ENCODE measurements around the gene CASP3. TPM values are rescaled to one million over a fixed set of nuclear protein-coding genes. Genes with fewer than 3 reads are reported as not detected.

The CASP3 gene
- total and polyA plus RNA-seq, 9 of the 15 experiments (the other 6 are each of a cell fraction or from before 2014, with no cell fraction given): 17.6 to 40.1 (median 31.8) TPM

DNA sequence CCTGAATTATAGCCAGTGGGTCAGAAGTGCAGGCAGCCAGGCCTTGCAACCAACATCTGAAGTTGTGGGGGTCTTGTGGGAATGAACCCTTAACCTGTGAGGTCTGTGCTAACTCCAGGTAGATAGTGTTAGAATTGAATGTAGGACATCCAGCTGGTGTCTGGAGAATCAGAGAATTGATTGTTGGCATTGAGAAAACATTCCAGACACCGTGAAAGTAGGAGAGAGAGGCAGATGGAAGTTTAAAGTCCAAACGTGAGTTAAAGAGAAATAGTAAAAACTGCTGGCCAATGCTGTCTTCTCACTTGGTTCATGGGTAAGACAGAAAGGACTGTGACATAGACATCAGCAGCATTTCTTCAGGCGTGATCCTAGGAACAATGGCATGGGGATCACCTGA, 27.7 kb downstream of the CASP3 start (continued):
- TF ChIP-seq, protein P1, sequence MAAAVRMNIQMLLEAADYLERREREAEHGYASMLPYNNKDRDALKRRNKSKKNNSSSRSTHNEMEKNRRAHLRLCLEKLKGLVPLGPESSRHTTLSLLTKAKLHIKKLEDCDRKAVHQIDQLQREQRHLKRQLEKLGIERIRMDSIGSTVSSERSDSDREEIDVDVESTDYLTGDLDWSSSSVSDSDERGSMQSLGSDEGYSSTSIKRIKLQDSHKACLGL (CRISPR knock-in tag; IDR thresholded peaks at IDR 0.05; ENCODE audit: borderline replicate concordance, poor library complexity, severe bottlenecking): no peak
- TF ChIP-seq, protein P2, sequence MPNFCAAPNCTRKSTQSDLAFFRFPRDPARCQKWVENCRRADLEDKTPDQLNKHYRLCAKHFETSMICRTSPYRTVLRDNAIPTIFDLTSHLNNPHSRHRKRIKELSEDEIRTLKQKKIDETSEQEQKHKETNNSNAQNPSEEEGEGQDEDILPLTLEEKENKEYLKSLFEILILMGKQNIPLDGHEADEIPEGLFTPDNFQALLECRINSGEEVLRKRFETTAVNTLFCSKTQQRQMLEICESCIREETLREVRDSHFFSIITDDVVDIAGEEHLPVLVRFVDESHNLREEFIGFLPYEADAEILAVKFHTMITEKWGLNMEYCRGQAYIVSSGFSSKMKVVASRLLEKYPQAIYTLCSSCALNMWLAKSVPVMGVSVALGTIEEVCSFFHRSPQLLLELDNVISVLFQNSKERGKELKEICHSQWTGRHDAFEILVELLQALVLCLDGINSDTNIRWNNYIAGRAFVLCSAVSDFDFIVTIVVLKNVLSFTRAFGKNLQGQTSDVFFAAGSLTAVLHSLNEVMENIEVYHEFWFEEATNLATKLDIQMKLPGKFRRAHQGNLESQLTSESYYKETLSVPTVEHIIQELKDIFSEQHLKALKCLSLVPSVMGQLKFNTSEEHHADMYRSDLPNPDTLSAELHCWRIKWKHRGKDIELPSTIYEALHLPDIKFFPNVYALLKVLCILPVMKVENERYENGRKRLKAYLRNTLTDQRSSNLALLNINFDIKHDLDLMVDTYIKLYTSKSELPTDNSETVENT (CRISPR knock-in tag; IDR thresholded peaks at IDR 0.05): no peak
- TF ChIP-seq ADNP (tag; IDR thresholded peaks at IDR 0.05): no peak
- TF ChIP-seq, protein P3, sequence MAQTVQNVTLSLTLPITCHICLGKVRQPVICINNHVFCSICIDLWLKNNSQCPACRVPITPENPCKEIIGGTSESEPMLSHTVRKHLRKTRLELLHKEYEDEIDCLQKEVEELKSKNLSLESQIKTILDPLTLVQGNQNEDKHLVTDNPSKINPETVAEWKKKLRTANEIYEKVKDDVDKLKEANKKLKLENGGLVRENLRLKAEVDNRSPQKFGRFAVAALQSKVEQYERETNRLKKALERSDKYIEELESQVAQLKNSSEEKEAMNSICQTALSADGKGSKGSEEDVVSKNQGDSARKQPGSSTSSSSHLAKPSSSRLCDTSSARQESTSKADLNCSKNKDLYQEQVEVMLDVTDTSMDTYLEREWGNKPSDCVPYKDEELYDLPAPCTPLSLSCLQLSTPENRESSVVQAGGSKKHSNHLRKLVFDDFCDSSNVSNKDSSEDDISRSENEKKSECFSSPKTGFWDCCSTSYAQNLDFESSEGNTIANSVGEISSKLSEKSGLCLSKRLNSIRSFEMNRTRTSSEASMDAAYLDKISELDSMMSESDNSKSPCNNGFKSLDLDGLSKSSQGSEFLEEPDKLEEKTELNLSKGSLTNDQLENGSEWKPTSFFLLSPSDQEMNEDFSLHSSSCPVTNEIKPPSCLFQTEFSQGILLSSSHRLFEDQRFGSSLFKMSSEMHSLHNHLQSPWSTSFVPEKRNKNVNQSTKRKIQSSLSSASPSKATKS (CRISPR knock-in tag; IDR thresholded peaks at IDR 0.05): no peak
- TF ChIP-seq, protein P4, sequence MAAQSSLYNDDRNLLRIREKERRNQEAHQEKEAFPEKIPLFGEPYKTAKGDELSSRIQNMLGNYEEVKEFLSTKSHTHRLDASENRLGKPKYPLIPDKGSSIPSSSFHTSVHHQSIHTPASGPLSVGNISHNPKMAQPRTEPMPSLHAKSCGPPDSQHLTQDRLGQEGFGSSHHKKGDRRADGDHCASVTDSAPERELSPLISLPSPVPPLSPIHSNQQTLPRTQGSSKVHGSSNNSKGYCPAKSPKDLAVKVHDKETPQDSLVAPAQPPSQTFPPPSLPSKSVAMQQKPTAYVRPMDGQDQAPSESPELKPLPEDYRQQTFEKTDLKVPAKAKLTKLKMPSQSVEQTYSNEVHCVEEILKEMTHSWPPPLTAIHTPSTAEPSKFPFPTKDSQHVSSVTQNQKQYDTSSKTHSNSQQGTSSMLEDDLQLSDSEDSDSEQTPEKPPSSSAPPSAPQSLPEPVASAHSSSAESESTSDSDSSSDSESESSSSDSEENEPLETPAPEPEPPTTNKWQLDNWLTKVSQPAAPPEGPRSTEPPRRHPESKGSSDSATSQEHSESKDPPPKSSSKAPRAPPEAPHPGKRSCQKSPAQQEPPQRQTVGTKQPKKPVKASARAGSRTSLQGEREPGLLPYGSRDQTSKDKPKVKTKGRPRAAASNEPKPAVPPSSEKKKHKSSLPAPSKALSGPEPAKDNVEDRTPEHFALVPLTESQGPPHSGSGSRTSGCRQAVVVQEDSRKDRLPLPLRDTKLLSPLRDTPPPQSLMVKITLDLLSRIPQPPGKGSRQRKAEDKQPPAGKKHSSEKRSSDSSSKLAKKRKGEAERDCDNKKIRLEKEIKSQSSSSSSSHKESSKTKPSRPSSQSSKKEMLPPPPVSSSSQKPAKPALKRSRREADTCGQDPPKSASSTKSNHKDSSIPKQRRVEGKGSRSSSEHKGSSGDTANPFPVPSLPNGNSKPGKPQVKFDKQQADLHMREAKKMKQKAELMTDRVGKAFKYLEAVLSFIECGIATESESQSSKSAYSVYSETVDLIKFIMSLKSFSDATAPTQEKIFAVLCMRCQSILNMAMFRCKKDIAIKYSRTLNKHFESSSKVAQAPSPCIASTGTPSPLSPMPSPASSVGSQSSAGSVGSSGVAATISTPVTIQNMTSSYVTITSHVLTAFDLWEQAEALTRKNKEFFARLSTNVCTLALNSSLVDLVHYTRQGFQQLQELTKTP (IDR thresholded peaks at IDR 0.05; ENCODE audit: low read depth in 1 of 2, partially characterized antibody in 2 of 2): no peak
- TF ChIP-seq MEIS2 (IDR thresholded peaks at IDR 0.05; ENCODE audit: partially characterized antibody): no peak
- TF ChIP-seq SOX6 (IDR thresholded peaks at IDR 0.05): no peak
